G401 (cell line): ENCODE results near the gene DAND5. TPM values are rescaled to one million over a fixed set of nuclear protein-coding genes. Genes with fewer than 3 reads are reported as not detected.
"Not testable (repeated sequence)": the region's sequence is repeated elsewhere in the genome, so short reads cannot be mapped to it uniquely, and the experiment has no call there.

Experiments
- DNase-seq: peaks from one replicate; pipeline ENCODE4 v3.0.0-alpha.2; 2015; ENCODE audit warnings: low spot score
- in situ Hi-C: cut with HindIII; loops from 2 replicates; pipeline ENCODE4 v1.10.0; 2016; ENCODE audit warnings: low sequenced_read_pairs, mixed read lengths
- total RNA-seq: library from RNA; depleted of rRNA; stranded (reverse); fragments of >200 nt; shearing (Covaris generic); gene quantifications from 2 replicates; pipeline ENCODE4 v1.2.3, GENCODE V29; 2014

Gene DAND5
- total RNA-seq, 1 experiment from 2014 or later, result not detected

DNA sequence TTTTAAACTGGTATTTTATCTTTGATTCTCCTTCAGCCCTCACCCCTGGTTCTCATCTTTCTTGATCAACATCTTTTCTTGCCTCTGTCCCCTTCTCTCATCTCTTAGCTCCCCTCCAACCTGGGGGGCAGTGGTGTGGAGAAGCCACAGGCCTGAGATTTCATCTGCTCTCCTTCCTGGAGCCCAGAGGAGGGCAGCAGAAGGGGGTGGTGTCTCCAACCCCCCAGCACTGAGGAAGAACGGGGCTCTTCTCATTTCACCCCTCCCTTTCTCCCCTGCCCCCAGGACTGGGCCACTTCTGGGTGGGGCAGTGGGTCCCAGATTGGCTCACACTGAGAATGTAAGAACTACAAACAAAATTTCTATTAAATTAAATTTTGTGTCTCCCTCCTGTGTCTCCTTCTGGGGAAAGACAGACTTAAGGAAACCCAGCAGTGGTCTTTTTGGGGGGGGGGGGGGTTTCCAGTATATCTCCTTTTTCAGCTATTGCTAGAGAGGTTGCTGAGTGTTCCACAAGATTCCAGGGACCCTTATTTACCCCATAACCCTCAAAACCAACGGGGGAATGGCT lies 25.2 kb upstream of the DAND5 start:
- in situ Hi-C loops, result no loop called here
- DNase-seq, result no peak

DNA sequence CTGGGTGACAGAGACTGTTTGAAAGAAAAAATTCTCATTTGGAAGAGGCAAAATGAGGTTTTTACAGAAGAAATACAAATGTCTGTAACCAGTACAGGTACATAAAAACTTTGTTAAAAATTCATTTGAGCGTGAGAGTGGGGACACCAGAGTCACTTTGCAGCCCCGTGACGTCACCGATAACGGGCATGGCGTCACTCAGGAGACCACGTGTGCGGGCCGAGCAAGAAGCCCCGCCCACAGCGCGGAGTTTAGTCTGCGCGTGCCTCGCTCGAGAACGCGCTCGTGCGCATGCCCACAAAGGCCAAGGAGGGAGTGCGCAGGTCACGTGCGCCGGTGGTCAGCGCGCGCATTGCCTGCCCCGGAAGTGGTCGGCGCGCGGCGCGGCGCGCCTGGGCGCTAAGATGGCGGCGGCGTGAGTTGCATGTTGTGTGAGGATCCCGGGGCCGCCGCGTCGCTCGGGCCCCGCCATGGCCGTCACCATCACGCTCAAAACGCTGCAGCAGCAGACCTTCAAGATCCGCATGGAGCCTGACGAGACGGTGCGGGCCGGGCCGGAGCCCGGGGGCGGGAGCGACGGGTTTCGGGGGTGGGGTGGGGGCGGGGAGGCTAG lies 23.8 kb upstream of the DAND5 start, which contains the start of gene RAD23A:
Gene RAD23A (plus strand): TSS at position 384 of the 613 bp plus-strand sequence. CDS start 87 bp downstream, at position 471.
- peak; percentile 92 for DNase-seq
- in situ Hi-C loops, result no loop called here

DNA sequence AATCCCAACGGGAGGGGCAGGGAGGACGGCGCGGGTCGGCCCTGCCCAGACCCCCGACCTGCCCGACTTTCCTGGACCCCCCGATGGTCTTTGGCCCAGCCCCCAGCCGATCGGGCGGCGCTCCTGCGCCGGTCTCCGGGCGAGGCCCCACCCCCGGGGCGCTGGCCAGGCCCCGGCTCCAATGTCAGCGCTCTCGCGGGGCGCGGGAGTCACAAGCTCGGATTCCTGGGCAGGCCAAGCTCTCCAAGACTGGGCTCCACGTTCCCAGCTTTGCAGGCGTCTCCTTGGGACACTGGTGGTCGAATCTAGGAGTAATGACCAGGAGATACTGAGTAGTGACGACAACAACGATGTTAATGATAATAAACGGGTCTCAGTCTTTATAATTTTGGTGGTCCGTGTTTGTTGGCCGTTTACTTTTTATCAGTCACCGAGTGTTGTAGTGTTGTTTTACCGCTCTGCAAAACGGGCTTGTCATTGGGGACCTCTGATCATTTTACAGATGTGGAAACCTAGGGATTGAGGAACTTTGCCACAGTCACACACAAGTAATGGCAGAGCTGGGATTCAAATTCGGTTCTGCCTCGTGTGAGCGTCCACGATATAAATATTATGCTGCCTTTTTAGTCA lies 23.2 kb upstream of the DAND5 start:
- in situ Hi-C loops, result no loop called here
- peak; percentile 40 for DNase-seq

DNA sequence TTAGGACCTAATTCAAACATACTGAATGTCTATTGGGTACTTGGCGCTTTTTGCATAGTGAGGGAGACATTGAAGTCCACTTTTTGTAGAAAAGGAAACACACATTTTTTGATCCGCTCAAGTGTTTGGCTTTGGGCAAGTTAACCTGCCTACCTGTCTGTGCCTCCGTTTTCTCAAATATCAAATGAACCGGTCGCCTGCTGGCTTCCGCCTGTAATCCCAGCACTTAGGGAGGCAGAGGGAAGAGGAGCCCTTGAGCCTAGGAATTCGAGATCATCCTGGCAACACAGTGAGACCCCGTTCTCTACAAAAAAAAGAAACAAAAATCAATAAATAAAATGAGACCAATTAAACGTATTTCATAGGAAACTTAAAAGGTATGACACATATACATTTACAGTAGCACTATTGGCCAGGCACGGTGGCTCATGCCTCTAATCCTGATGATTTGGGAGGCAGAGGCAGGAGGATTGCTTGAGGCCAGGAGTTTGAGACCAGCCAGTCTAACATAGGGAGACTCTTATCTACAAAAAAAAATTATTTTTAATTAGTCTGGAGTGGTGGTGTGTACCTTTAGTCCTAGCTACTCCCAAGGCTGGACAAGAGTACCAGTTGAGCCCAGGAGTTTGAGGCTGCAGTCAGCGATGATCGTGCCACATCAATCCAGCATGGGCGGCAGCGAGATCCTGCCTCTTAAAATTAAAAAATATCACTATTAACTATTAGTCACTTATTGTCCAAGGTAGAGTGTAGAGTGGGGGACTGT lies 22.5 kb upstream of the DAND5 start:
- in situ Hi-C loops, result no loop called here
- DNase-seq, result no peak

DNA sequence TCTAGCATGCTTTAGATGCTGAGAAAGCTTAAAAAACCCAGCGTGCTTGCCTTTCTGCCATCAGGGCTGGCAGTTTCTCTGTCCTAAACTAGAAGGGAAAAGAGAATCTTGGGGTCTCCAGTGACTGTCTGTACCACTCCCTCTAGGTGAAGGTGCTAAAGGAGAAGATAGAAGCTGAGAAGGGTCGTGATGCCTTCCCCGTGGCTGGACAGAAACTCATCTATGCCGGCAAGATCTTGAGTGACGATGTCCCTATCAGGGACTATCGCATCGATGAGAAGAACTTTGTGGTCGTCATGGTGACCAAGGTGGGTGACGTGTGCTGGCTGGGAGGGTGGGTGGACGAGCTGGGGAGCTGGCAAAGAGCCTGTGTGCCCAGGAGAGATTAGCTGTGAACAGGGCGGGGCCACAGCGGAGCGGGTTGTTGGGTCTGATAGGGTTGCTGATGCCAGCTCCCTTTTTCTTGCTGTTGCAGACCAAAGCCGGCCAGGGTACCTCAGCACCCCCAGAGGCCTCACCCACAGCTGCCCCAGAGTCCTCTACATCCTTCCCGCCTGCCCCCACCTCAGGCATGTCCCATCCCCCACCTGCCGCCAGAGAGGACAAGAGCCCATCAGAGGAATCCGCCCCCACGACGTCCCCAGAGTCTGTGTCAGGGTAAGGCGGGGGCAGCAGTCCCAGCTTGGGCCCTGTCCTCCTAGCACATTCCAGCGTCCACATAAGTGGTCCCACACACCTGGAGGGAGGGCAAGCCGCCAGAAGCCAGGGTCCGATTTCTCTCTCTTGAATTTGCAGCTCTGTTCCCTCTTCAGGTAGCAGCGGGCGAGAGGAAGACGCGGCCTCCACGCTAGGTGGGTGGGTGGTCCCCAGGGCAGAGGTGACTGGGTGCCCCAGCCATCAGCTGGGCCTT lies 21.4 kb upstream of the DAND5 start:
- in situ Hi-C loops, result no loop called here
- DNase-seq, result no peak

DNA sequence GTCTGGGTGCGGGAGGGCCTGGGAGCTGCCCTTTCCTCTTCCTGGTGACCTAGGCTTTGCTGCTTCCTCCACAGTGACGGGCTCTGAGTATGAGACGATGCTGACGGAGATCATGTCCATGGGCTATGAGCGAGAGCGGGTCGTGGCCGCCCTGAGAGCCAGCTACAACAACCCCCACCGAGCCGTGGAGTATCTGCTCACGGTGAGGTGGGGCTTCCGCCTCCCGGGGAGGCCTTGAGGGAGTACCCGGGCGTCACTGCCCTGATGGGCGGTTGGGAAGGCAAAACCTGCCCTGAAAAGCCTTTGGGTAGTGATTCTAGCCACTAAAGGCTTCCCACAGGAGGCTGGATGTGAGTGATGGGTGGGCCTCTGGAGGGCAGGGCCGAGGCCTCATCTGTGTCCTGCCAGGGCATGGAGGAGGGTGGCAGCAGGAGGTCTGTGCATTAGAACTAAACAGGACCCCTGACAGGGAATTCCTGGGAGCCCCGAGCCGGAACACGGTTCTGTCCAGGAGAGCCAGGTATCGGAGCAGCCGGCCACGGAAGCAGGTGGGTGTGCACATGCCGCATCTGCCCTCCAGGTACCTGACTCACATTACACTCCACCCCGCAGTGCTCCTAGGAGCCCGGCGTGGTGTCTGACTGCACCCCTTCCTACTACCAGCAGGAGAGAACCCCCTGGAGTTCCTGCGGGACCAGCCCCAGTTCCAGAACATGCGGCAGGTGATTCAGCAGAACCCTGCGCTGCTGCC lies 20.6 kb upstream of the DAND5 start:
- DNase-seq, result no peak
- in situ Hi-C loops, result no loop called here

DNA sequence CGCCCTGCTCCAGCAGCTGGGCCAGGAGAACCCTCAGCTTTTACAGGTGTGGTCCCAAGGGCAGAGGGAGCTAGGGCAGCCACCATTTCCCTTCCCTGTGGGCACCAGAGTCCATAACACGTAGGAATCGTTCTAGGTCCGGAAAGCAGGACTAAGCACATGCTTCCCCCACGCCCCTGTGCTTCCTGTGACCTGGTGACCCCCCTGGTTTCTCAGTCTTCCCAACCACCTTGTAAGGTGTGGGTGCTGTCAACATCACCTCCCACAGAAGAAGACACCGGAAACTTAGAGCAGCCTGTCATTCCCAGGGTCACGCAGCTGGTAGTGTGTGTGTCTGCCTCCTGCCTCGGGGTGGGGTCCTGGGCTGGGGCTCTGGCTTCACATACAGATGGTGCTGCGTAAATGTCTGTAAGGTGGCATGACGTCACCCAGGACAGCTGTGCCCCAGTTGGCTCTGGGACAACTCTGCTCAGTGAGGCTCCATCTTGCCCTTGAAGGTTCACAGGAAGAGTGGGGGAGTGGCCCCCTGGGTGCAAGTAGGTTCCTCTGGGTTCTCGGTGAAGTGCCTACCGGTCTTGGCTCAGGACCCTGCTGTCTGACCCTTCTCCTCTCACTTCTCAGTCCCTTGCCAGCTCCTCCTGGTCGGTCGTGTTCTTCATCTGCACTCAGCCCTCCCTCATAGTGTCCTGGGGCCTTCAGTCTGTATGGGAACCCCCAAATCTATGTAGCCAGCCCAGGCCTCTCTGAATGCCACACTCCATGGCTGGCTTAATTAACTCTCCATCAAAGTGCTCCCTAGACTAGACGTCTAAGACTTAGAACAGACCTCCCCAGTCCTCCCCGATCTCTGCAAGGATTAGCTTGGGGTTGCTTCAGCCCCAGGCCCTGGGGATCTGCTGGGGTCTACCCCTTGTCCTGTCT lies 19.8 kb upstream of the DAND5 start:
- in situ Hi-C loops, result no loop called here
- no peak for DNase-seq

DNA sequence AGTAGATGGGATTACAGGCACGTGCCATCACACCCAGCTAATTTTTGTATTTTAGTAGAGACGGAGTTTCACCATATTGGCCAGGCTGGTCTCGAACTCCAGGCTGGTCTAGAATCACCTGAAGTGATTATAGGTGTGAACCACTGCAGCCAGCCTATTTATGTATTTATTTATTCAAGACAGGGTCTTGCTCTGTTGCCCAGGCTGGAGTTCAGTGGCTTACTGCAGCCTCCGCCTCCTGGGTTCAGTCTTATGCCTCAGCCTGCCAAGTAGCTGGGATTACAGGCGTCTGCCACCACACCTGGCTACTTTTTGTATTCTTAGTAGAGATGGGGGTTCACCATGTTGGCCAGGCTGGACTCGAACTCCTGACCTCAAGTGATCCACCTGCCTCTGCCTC lies 17.3 kb upstream of the DAND5 start:
- DNase-seq, in situ Hi-C loops: not testable (repeated sequence)

DNA sequence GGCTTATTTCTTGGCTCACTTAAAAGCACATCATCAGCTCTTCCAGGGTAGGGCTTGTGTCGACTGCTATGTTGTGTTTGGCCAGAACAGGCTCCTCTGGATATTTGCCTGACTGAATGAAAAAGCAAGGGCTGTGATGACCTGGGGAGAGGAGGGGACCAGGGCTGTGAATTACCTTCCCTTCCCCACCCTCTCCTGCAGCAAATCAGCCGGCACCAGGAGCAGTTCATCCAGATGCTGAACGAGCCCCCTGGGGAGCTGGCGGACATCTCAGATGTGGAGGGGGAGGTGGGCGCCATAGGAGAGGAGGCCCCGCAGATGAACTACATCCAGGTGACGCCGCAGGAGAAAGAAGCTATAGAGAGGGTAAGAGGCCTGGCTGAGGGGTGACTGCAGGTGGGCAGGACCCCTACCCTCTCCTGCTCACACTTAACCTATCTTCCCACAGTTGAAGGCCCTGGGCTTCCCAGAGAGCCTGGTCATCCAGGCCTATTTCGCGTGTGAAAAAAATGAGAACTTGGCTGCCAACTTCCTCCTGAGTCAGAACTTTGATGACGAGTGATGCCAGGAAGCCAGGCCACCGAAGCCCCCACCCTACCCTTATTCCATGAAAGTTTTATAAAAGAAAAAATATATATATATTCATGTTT lies 16.8 kb upstream of the DAND5 start:
- DNase-seq, result no peak
- in situ Hi-C loops, result no loop called here

DNA sequence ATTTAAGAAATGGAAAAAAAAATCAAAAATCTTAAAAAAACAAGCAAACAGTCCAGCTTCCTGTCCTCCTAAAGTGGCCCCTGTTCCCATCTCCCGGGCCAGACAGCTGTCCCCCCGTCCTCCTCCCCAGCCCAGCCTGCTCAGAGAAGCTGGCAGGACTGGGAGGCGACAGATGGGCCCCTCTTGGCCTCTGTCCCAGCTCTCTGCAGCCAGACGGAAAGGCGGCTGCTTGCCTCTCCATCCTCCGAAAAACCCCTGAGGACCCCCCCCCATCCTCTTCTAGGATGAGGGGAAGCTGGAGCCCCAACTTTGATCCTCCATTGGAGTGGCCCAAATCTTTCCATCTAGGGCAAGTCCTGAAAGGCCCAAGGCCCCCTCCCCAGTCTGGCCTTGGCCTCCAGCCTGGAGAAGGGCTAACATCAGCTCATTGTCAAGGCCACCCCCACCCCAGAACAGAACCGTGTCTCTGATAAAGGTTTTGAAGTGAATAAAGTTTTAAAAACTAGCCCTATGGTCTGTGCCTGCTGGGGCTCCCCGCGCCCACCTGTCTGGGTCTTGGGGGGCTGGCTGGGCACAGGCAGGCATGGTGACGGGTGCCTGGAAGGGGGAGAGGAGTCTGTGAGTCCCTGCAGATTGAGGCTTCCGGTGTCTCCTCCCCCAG lies 16.1 kb upstream of the DAND5 start:
- in situ Hi-C loops, result no loop called here
- peak; percentile 90 for DNase-seq

DNA sequence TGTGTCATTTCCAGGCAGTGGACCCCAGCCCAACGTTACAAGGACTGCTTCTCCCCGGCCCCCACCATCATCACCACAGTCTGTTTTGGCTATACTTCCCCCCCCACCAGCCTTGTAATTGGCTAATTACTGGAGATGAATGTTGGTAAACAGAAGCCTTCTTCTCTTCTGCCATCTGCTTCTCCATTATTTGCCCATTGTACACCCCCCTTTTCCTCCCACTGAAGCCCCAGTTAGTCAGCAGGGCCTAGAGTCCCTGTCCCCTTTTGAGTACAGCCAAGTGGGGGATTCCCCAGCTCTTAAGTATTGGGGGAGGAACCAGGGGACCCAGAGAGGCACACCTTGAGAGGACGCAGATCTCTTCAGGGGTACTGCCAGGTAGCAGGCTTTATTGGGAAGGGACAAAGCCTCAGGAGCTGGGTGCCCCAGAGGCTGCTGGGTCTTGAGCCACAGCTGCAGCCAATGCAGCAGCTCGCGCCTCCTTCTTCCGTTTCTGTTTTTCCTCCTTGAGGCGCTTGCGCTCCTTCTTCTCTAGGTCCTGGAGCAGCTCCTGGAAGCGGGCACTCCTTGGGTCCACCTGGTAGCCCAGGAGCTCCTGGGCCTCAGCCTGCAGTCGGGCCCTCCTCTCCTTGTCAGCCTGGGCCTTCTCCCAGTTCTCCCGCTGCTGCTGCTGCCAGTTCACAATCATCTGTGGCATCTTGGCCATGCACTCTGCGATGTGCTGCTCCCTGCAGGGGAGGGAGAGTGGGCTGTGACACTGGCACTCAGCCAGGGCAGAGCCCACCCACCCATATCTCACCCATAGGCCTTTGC lies 15.4 kb upstream of the DAND5 start:
- peak; percentile 49 for DNase-seq
- in situ Hi-C loops, result no loop called here

DNA sequence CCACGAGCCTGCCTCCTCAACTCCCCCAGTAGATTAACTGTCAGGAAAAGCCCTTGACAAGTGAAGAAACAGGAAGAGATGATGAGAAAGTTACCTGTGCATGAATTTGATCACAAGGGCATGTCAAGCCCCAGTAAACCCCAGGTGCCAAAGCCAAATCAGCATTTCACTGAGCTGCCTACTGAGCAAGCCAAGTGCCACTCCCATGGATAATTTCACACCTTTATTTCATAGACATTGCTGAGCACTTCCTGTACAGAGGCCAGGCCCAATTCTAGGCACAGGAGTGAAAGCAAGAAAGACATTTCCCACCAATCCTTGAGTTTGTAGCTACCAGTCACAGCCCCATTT lies 14.8 kb upstream of the DAND5 start:
- no peak for DNase-seq
- in situ Hi-C loops, result no loop called here

DNA sequence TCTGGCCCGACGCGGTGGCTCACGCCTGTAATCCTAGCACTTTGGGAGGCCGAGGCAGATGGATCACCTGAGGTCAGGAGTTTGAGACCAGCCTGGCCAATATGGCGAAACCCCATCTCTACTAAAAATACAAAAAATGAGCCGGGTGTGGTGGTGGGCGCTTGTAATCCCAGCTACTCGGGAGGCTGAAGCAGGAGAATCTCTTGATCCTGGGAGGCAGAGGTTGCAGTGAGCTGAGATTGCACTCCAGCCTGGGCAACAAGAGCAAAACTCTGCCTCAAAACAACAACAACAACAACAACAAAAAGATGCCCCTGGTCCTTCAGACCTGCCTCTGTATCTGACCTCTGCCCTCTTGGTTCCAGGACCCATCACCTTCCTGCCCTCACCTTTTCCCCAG lies 13.8 kb upstream of the DAND5 start:
- DNase-seq, in situ Hi-C loops: not testable (repeated sequence)

DNA sequence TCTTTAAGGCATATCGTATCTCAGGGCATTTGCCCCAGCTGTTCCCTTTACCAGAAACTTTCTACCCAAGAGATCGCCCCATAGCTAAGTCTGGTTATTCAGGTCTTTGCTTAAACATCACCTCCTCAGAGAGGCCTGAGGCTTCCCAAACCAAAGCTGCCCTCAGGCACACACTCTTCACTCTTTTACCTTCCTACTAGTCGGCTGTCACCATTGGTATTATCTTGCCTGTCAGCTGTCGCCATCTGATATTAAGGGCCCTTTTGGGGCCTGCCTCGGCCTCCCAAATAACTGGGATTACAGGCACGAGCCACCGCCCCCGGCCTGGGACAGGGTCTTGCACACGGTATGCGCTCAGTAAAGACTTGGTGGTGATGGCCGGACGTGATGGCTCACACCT lies 13.4 kb upstream of the DAND5 start:
- in situ Hi-C loops, result no loop called here
- DNase-seq, result no peak

DNA sequence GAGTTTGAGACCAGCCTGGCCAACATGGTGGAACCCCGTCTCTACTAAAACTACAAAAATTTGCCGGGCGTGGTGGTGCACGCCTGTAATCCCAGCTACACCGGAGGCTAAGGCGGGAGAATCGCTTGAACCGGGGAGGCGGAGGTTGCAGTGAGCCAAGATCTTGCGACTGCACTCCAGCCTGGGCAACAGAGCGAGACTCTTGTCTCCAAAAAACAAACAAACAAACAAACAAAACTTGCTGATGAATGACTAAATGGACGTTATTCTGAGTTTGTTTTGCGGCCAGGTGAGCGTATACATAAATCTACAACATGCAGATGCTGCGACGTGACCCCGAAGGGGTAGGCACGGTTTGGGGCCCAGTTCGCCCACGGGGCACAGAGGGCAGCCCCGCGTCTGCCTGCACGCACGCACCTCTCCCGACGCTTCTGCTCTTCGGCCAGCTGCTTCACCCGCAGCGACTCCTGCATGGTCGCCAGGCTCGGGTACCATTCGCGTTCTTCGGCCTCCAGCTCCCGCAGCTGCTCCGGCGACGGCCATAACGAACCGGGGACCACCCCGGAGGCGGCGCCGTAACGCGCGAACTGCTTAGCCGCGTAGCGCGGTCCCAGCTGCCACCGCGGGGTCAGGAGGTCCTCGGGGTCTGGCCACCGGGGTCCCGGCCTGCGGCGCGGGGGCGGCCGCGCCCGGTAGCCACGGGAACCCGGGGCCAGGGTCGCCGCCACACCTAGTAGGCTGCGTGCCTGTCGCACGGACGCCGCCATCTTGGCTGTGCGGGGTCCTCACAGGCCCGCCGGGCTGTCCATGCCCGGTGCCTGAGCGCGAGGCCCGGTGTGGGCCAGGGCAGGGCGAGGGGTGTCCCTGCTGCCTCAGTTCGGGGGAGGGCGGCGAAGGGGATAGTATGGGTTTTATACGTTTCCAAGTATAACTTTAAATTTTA lies 12.7 kb upstream of the DAND5 start, which contains the start of gene GADD45GIP1:
Gene GADD45GIP1 (minus strand): TSS at position 778 of the 943 bp plus-strand sequence. CDS start 11 bp downstream, at position 767.
- peak; percentile 80 for DNase-seq
- in situ Hi-C loops, result no loop called here
